Ovary (tissue), 9 donors: ENCODE data around the gene STN1. TPM values are rescaled to one million over a fixed set of nuclear protein-coding genes. Genes with fewer than 3 reads are reported as not detected.

ENCODE experiments used
- DNase-seq, 5 donors: peaks; one replicate each; pipeline ENCODE4 v3.0.0-alpha.2; 2019 to 2020
- H3K27ac ChIP-seq, 2 donors: fragments of 200-600 bp; one replicate each; pipeline versions ENCODE4 v1.5.1 to v1.8.0; 2019 to 2022
- H3K27me3 ChIP-seq: fragments of 200-600 bp; one replicate; pipeline ENCODE4 v1.8.0; 2022
- H3K36me3 ChIP-seq: fragments of 200-600 bp; sonication (generic); one replicate; pipeline ENCODE4 v1.5.1; 2019
- H3K4me1 ChIP-seq: one replicate; pipeline ENCODE4 v1.8.1; 2013; ENCODE audit warnings: mild to moderate bottlenecking, moderate library complexity; ENCODE audit not compliant: insufficient read depth
- H3K4me3 ChIP-seq: fragments of 200-600 bp; sonication (generic); one replicate; pipeline ENCODE4 v1.5.1; 2017
- H3K9me3 ChIP-seq, 2 donors: fragments of 200-600 bp in 1 of 2; sonication (generic) in 1 of 2; one replicate each; pipeline versions ENCODE4 v1.5.1 to v1.8.1; 2013 to 2019; ENCODE audit warnings: mild to moderate bottlenecking in 1 of 2, moderate library complexity in 1 of 2
- EP300 ChIP-seq: sonication (generic); formaldehyde crosslinking; IDR thresholded peaks from one replicate; pipeline ENCODE4 v1.6.1; 2017; ENCODE audit warnings: antibody characterized with exemption
- POLR2A ChIP-seq: fragments of 450-650 bp; IDR thresholded peaks from one replicate; pipeline ENCODE4 v1.6.1; 2017; ENCODE audit warnings: antibody characterized with exemption, mild to moderate bottlenecking, moderate library complexity
- WGBS, 3 donors: extraction: QIAGEN DNeasy Blood & Tissue Kit in 1 of 3; methylation state at CpG; one replicate each; pipeline versions ENCODE4 v1.1.5 to v1.1.7; 2013 to 2017; 5-methylcytosine and 5-hydroxymethylcytosine counted together
- intact Hi-C, 4 donors: fragments of 100-400 bp; cut with DNase I; formaldehyde crosslinking; loops; one replicate each; pipeline versions ENCODE4 v1.11.0 to v1.15.1; 2022 to 2023
- polyA plus RNA-seq, 2 donors: library from polyadenylated mRNA; stranded (reverse); fragments of 200-250 nt in 1 of 2; fragments of 350-450 nt in 1 of 2; fragmentation: Illumina TruSeq in 1 of 2; extraction: RNeasy Lipid Tissue Mini Kit (QIAGEN cat#74804) in 1 of 2; gene quantifications; one replicate each; pipeline ENCODE4 v1.2.3, GENCODE V29; 2013 to 2014
- total RNA-seq, 7 donors: library from RNA; depleted of rRNA in 2 of 7; stranded (reverse); fragments of >200 nt in 2 of 7; fragmentation: NEBNext Ultra II Directional in 3 of 7; extraction: Animal tissue kit (Norgen Biotek cat#: 25700) in 3 of 7; gene quantifications; one replicate each; pipeline versions ENCODE4 v1.1.0 to v1.2.4, GENCODE V29; 2016 to 2023
- TF ChIP-seq, protein P1 (sequence below), 3 donors: fragments of 450-650 bp in 2 of 3; fragments of 200-600 bp in 1 of 3; IDR thresholded peaks; one replicate each; pipeline versions ENCODE4 v1.5.1 to v1.8.0; 2016 to 2022; ENCODE audit warnings: antibody characterized with exemption in 3 of 3, mild to moderate bottlenecking in 1 of 3
- donor health status: DM: no; HTN: no; CAD: no; lungs with moderate emphysema.
- donor health status: DM: no; HTN: no; CAD: no.
- donor health status: Bipolar disorder and iron deficiency.
- donor health status: DM: yes; HTN: yes; CAD: no.
- donor health status: DM: no; HTN: no; CAD: no.
- donor health status: DM: yes; HTN: yes; CAD: no.

Gene STN1
- total and polyA plus RNA-seq, 9 donors: 13.4 to 28.2 (median 18.4) TPM

DNA sequence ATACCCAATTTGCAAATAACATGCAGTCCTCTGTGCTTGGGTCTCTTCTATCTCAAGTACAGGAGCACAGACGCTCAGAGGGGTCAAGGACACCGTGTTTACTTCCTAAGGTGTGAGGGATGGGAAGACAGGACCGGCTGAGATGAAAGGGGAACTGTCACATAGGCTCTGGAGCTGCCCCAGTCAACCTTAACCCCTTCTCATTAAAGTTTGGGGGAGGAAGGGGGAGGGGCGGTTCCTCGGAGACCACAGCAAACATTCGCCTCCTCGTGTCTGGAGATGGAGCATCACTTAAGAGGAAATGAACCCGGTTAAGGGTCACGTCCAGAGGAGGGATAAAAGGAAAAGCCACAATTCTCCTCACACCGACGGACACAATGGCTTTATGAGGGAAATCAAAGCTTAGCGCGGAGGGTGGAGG lies 63.7 kb downstream of the STN1 start:
- peak overlapping the region; percentile 66 for H3K4me3 ChIP-seq
- peak; percentile 63 to 70 (median 67) for DNase-seq
- H3K27me3 ChIP-seq: no peaks in the 10 kb centered on the region
- H3K27ac ChIP-seq: peak overlapping the region; percentile 82 to 83
- peaks cover 27% of the 10 kb centered on the region for H3K4me1 ChIP-seq
- H3K36me3 ChIP-seq: no peaks in the 10 kb centered on the region
- no peaks in the 10 kb centered on the region for H3K9me3 ChIP-seq
- TF ChIP-seq EP300: no peak
- TF ChIP-seq POLR2A: no peak
- TF ChIP-seq, protein P1, sequence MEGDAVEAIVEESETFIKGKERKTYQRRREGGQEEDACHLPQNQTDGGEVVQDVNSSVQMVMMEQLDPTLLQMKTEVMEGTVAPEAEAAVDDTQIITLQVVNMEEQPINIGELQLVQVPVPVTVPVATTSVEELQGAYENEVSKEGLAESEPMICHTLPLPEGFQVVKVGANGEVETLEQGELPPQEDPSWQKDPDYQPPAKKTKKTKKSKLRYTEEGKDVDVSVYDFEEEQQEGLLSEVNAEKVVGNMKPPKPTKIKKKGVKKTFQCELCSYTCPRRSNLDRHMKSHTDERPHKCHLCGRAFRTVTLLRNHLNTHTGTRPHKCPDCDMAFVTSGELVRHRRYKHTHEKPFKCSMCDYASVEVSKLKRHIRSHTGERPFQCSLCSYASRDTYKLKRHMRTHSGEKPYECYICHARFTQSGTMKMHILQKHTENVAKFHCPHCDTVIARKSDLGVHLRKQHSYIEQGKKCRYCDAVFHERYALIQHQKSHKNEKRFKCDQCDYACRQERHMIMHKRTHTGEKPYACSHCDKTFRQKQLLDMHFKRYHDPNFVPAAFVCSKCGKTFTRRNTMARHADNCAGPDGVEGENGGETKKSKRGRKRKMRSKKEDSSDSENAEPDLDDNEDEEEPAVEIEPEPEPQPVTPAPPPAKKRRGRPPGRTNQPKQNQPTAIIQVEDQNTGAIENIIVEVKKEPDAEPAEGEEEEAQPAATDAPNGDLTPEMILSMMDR (IDR thresholded peaks at IDR 0.05): no peak
- intact Hi-C loops: loop anchor here in 1 of 4 donors (10.0 kb wide), 1 partner anchor 79 kb away; no protein-coding TSS in a partner anchor
- 3 to 5% (median 4%) methylated on average over 13 of the region's 13 CpGs for WGBS, 3 donors

GRCh38 chr10:103853428-103854264 lies 64.3 kb downstream of the STN1 start:
- peaks cover 27% of the 10 kb centered on the region for H3K4me1 ChIP-seq
- H3K9me3 ChIP-seq: no peaks in the 10 kb centered on the region
- DNase-seq: no peak
- no peaks in the 10 kb centered on the region for H3K27me3 ChIP-seq
- intact Hi-C loops: loop anchor here in 1 of 4 donors (10.0 kb wide), 1 partner anchor 79 kb away; no protein-coding TSS in a partner anchor
- peak overlapping the region; percentile 66 for H3K4me3 ChIP-seq
- H3K36me3 ChIP-seq: no peaks in the 10 kb centered on the region
- 59 to 71% (median 60%) methylated on average over 9 of the region's 9 CpGs for WGBS, 3 donors
- TF ChIP-seq, protein P1 (IDR thresholded peaks at IDR 0.05): no peak
- TF ChIP-seq EP300 (no peak), POLR2A (no peak)
- H3K27ac ChIP-seq: peak overlapping the region in 1 of 2 donors; percentile 82

GRCh38 chr10:103852856-103853255 lies 65.1 kb downstream of the STN1 start:
- Histone ChIP-seq H3K4me3 (no peak overlapping the region), H3K4me1 (peaks cover 27% of the 10 kb centered on the region)
- WGBS, 3 donors: 40 to 50% (median 47%) methylated on average over 7 of the region's 7 CpGs

GRCh38 chr10:103852189-103852711 lies 65.7 kb downstream of the STN1 start:
- no peak overlapping the region for H3K4me3 ChIP-seq
- DNase-seq: peak in 3 of 5 donors; percentile 41 to 73 (median 53)
- intact Hi-C loops: loop anchor here in 1 of 4 donors (10.0 kb wide), 1 partner anchor 77 kb away; no protein-coding TSS in a partner anchor

More at GRCh38 chr10:103852856-103853255, 65.1 kb downstream of the STN1 start:
- Histone ChIP-seq H3K36me3 (no peaks in the 10 kb centered on the region), H3K9me3 (no peaks in the 10 kb centered on the region), H3K27ac (no peak overlapping the region), H3K27me3 (no peaks in the 10 kb centered on the region)
- intact Hi-C loops: loop anchor here in 1 of 4 donors (10.0 kb wide), 1 partner anchor 78 kb away; no protein-coding TSS in a partner anchor
- TF ChIP-seq POLR2A (no peak), EP300 (no peak)
- TF ChIP-seq, protein P1 (IDR thresholded peaks at IDR 0.05): no peak
- DNase-seq: peak in 1 of 5 donors; percentile 45

More at GRCh38 chr10:103852189-103852711, 65.7 kb downstream of the STN1 start:
- Histone ChIP-seq H3K27me3 (no peaks in the 10 kb centered on the region), H3K36me3 (no peaks in the 10 kb centered on the region), H3K9me3 (no peaks in the 10 kb centered on the region), H3K27ac (peak overlapping the region in 1 of 2 donors; percentile 33), H3K4me1 (peaks cover 27% of the 10 kb centered on the region)
- 28 to 45% (median 36%) methylated on average over 11 of the region's 11 CpGs for WGBS, 3 donors
- TF ChIP-seq, protein P1 (IDR thresholded peaks at IDR 0.05): no peak
- TF ChIP-seq POLR2A: no peak
- TF ChIP-seq EP300: no peak
